GM18508 (cell line): ENCODE results near the gene PTPN14.
"Not testable (repeated sequence)": the region's sequence is repeated elsewhere in the genome, so short reads cannot be mapped to it uniquely, and the experiment has no call there.

Experiments
- ATAC-seq: cut with Tn5 transposase; IDR thresholded peaks from one replicate; pipeline ENCODE4 v1.9.1; 2021; ENCODE audit warnings: moderate number of reproducible peaks; ENCODE audit not compliant: insufficient read depth, unreplicated experiment

Gene PTPN14

DNA sequence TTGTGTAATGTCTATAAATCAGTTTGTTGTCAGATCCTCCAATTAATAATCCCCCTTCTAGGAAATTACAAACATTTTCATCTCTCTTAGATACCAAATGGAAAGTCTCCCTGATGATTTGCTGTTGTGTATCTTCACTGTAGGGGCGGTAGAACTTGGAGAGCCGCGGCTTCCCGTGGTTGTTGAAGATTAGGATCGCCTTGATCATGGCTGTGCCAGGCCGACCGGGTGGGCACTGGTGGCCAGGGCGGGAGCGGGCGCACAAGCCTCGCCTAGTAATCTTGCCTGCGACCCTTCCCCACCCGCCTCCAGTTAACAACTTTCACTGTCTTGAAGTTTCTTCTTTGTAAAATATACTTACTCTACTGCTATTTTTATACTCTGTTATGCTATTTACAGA is 68.2 kb downstream of the PTPN14 start:
- ATAC-seq = not testable (repeated sequence)

DNA sequence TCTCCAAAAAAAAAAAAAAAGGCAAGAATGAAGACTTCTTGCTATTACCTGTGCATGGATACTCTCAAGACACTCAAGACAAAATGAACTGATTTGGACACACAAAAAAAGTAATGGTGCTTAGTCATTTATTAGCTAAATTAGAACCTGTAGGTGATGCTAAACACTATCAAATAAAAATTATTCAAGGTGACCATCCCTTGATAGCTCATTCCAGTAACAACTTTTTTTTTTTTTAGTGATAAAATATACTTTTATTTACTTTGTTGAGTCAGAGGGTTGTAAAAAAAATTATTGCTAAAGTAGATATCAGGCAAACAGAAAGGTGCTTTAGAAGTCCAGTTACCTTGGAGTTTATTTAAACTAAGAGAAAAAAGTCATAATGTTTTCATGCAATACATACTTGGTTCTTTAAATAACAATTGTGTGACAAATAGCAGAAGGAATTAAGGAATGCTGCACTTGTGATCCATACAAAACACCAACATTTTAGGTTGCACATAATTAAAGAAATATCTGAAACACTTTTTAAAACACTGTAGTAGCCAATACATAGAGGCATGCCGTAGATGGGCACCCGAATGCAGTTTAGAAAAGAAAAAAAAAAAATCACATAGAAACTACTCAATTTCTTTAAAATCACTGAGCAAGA is 69.3 kb downstream of the PTPN14 start:
- ATAC-seq = not testable (repeated sequence)

DNA sequence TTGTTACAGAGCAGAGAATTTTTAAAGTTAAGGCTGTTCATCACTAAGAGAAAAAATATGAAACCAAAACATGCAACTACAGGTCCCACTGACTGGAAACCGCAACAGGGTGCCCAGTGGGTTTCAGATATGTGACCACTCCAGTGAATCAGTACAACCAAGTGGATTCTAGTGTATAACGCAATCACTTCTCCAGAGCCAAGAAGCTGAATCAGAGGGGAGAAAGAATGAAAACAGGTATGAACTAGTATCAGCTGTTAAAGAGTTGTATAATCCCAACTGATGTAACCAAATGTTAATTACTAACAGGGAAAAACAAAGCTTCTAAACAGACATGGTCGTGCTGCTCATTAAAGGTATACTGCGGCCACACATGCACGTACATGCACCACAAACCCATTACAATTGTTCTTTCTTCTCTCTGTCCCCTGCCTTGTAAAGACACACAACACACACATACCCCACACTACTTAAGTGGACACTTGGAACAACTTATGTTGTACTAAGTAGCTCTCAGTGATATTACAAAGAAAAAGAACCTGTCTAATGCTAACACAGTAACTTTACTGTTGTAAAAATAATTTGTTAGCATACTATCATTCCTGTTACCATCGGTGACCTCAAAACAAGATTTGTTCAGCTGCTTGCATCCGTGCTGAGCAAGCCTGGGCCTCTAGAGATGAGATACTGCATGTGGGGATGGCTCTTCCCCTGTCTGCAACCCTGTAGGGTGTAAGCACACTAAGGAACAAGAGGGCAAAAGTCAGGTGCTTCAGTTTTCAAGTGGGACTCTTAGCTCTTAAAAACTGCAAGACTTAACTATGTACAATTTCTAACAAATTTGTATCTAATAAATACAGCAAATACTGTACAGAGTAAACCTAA is 74.2 kb downstream of the PTPN14 start:
- ATAC-seq = no peak

DNA sequence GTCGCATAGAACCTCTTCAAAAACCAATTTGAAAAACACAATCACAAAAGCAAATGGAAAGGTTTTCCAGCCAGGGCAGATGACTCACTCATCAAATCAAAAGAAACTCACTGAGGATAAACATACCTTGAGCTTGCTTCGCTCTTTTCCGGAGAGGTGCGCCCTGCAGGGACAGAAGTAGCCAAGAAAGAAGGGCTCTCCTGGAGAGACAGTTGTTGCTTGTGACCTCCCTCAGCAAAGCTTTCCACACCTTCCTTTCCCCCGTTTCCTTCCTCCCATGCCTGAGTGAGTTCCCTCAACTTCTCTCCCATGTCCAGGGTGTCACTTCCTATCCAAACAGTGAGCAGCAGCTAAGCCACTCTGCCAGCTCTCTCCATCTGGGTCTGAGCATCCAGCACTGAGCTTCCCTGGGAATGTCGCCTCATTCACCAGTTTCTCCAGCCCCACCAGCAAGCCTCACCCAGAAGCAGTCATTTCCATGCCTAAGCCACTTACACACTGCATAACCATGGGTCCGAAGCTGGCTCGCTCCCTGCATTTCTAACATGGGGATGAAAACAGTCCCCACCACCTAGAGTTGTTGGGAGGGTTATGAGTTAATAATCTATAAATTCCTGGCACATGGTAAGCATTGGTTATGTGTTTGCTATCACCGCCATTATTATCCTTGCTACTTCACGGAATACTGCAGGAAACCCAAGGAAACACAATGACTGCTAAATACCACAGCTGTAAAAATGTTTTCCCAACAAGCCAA is 75.0 kb downstream of the PTPN14 start:
- ATAC-seq = no peak

DNA sequence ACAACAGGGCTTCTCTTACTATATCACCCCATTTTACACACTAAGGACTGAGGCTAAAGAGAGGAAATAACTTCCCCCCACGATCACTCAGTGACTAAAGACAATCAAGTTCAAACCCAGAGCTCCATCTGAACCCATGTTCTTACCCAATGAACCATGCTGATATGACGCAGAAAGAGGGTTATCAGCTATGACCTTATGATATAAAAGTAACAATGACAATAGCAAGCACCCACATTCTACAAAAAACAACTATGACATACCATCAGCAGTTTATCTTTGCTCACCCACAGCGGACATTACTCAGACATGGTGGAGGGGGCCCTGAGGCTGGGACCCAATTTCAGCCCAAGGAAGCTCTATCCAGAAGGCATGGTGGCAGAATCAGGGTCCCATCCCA is 75.7 kb downstream of the PTPN14 start:
- no peak for ATAC-seq

DNA sequence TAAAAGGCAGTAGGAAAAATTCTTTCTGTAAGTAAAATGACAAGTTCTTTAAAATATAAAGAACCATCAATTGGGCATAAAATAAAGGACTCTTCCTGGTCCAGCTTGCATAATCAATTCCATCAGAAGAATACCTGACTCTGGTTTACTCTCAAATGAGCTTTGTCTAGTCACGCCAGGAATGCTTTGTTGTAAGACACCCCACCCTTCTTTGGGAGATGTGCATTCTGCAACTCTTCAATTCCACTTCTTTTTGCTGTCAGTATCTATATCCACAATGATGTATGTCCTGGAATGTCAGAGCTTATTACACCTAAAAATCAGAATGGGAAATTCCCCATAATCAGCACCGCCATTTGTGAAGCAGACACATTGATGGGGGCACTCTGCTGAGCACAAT is 76.1 kb downstream of the PTPN14 start:
- ATAC-seq = no peak

DNA sequence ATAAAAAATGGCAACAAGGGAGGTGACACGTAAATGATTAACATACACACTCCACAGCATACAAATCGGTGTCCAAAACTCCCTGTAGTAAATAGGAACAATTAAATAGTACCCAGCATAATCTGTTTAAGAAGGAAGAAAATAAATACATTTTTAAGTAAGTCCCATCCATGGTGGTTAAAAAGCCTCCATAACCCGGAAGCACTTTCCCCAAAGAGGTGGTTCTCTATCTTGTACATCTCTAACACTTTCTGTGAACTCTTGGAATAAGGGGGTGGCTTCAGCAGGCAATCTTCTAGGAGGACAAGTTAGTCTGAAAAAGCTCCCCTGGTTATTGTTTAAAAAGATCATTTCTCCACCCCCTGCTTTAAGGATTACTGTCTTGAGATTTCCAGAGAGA is 76.9 kb downstream of the PTPN14 start:
- ATAC-seq = no peak

DNA sequence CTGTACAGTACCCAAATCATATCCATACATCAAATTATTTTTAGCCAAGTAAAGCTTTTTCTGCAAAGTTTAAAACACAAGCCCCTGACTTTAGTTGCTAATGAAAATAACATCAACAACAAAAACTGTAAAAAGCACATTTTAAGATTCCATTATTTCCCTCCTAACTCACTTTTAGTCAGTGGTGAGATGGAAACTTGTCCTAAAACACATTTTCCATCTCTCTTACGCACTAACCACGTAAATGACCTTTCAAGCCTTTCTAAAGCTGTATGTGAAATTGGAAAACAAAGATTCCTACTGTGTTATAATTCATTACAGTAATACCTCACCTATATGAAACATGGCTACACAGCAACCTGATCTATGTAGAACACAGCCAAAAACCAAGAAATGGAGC is 77.5 kb downstream of the PTPN14 start:
- ATAC-seq = no peak

DNA sequence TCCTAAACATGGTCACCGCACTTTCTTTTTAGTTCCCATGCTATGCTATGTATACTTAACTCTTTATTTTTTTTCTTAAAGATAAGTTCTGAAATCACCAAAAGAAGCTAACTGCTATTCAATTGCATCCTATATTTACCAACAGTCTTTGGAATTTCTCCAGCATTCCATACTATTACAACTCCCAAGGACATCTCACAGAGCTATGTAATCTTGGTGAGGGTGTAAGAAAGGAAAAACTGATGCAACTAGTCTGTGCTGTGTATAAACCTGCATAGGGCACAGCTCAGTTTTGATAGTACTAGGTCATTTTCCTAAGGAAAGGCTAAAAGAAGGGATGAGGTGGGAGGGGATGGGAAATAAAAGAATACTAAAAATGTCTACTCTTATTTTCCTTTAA is 78.0 kb downstream of the PTPN14 start:
- ATAC-seq = no peak

DNA sequence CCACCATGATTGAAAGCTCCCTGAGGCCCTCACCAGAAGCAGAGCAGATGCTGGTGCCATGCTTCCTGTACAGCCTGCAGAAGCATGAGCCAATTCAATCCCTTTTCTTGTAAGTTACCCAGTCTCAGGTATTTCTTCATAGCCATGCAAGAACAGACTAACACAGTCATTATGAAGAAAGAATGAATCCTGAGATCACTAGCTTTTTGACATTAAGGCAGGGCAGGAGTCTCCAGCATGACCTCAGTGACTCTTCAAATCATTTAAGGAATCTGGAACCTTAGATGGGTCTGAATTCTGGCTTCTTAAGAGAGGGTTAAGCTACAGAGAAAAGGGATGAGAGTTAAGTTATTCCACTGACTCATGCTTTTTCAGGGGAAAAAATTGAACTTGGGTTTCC is 79.0 kb downstream of the PTPN14 start:
- ATAC-seq = no peak

DNA sequence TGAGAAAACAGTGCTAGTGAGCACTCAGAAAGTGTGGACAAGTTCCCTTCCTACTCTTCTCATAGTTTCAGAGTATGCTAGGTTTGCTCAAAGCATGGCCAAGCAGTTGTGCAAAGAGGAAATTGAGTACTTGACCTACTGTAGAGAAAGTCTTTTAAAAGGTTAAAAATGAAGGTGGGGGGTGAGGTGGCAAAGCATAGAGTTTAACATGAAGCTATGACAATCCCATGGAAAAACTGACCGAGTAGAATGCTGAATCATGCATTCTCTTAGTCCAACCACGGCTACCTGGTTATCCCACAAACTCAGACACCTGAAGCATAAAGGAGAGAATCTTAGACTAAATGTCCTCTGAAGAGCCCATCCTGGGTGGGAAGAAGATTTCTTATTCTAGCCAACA is 79.9 kb downstream of the PTPN14 start:
- no peak for ATAC-seq

DNA sequence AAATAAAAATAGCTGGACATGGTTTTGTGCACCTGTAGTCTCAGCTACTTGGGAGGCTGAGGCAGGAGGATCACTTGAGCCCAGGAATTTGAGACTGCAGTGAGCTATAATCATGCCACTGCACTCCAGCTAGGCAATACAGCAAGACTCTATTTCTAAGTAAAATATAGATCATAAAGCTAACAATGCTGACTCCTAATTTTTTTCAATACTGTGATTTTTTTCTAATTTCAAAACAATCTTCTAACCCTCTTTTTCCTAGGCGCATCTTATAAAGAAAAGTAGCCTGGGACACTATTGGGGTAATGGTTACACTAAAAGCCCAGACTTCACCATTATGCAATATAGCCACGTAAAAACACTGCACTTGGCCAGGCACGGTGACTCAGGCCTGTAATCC is 81.3 kb downstream of the PTPN14 start:
- ATAC-seq = no peak

DNA sequence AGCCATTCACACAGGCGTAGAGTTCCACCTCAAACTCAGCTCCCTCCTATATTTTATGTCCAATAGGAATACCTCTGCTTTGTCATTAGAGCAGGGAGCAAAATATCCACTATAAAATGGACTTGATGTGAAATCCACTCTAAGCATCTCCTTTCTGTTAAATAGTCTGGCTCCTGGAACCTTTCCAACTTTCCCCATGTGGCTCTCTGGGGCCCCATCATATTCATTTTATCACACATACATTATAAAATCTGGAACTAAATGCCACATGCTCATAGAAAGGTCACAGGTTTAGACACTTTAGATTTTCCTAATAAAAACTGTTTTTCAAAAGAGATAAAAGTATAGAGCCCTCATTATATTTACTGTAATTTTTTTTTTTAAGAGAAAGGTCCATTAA is 82.1 kb downstream of the PTPN14 start:
- no peak for ATAC-seq

DNA sequence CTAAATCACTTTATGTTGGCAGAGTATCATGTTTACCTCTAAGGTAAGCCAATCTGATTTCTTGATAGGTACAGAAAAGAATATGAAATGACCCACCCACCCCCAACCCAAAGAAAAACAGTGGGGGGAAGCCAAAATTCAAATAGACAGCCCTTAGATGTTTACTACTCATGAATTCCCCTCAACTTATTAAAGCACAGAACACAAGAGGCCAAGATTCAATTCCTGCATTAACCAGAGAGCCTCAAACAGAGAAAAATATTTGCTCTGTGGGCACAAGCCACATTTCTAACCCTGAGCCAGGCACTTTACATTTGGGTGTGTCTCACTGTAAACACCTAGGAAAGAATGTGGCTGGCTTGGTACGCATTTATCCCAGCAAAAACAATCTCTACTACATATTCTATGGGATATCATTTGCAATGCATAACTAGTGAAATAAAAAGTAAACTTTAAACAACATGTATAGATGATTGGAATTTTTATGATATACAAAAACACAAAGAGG is 84.3 kb downstream of the PTPN14 start:
- no peak for ATAC-seq

DNA sequence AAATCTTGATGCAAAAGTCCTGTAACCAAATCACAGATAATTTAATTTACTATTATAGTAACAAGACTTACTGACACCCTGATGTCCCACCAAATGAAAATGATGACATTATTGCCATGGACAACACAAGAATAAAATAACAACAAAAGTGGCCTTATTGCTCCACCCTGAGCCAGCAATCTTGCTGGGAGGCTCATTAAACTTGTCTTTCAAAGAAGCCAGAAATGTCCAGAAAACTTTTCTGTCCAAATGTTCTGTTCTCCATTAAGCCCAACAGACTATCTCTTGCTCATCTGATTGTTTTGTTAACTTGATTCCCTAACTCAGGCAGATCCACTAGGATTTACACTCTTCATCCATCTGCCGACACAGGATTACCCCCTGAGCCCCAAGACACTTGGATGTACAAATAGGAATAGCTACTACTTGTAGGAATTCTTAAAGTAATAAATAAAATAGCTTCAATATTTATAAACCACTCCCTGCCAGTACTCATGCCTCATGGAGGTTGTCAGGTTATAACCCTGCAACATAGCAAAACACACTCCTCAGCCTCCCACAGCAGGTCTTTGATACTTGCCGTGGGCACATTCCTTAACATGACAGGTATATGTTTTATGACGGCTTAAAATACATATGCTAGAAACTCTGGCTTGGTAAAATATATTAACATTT is 84.9 kb downstream of the PTPN14 start:
- ATAC-seq = no peak

DNA sequence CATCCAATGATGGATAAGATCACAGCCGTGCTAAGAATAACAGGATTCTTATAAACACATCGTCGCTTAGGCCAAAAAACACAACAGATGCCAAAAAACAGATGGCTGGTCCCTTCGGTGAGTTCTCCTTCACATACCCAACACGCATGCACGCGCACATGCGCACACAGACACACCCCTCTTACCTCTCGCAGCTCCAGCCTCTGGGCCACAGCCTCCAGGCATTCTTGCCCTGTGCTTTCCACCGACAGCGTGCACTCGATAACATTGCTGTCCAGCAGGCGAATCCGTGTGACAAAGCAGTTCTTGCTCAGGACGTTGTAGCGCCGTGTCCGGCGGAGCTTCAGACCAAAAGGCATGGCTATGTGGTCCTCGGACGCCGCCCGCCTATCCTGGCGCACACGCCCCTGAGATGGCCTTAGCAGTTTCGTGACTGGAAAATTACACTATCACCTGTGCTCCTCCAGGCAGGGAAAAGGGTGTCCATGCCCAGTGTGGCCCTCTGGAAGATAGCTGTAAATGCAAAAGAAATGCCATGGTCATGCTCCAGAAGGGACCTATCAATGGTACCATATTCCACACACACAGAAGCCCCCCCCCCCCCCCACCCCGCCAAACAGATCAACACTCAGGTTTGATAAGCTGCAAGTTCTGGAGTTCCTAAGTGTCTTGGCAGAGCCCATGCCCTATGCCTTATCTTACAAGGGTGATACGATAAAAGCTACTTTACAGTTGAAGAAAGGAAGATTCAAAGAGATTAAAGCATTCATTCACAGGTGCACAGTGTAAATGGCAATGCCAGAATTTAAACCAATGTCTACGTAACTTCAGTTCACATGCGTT is 86.7 kb downstream of the PTPN14 start:
- ATAC-seq = no peak

DNA sequence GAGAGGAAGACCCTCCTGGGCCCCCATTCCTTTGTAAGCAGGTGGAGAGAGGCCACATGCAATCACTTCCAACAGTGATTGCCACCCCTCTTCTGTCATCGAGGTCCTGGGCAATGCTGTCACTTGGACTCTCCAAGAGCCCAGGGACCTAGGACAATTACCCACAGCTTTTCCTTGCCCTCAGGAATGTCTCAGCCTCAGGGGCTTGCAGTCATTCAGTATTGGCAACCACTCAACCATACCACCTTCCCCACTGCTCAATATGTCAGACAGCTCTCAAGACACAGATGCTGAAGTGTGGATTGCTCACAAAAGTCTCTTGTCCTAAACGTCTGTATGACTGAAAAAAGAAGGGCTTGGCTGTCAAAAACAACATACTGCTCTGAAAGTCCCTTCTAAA is 87.8 kb downstream of the PTPN14 start:
- no peak for ATAC-seq

DNA sequence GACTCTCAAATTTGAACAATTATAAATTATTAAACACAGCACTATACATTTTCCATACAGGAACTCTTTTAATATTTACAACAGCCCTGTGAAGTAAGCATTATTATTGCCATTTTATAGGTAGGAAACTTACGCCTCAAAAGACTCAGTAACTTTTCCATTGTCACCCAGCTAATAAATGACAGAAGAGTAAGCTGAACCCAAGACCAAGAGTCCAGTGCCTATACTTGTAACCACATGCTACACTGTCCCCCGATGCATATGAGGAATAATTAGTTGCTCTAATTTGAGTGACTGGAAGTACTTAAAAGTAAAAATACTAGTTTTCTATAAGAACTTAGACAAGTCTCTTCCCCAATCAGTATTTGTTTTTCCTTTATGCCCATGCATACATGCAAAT is 88.5 kb downstream of the PTPN14 start:
- ATAC-seq = no peak

DNA sequence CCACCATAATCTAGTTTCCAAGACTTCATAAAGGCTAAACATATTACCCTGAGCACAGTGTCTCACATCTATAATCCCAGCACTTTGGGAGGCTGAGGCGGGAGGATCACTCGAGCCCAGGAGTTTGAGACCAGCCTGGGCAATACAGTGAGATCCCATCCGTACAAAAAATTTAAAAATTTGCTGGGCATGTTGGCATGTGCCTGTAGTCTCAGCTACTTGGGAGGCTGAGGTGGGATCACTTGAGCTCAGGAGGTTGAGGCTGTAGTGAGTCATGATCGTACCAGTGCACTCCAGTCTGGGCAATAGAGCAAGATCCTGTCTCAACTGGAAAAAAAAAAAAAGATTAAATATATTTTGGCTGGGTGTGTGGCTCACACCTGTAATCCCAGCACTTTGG is 90.1 kb downstream of the PTPN14 start:
- ATAC-seq = no peak
